Endothelial cell of umbilical vein (primary cell): ENCODE results near the gene SFSWAP.

ENCODE experiments used
- CTCF ChIP-seq, 2 donors: IDR thresholded peaks; 1 replicate in 1 of 2; 2 replicates in 1 of 2; pipeline ENCODE4 v1.5.1; 2011; ENCODE audit warnings: low read length in 2 of 2, mild to moderate bottlenecking in 2 of 2, moderate library complexity in 2 of 2, control low read depth in 1 of 2, inconsistent platforms in 1 of 2, low read depth in 1 of 2; ENCODE audit not compliant: insufficient read depth in 1 of 2; ENCODE audit errors: extremely low read depth in 1 of 2
- EZH2 ChIP-seq: IDR thresholded peaks from 2 replicates; pipeline ENCODE4 v1.6.1; 2012; ENCODE audit warnings: borderline replicate concordance, low read depth, mild to moderate bottlenecking, moderate library complexity, low read length, inconsistent platforms; ENCODE audit not compliant: severe bottlenecking
- GATA2 ChIP-seq: IDR thresholded peaks from 2 replicates; pipeline ENCODE4 v1.7.0; 2011; ENCODE audit warnings: low read depth, mild to moderate bottlenecking, moderate library complexity, mixed read lengths, low read length; ENCODE audit not compliant: insufficient read length, insufficient read depth
- POLR2A ChIP-seq: IDR thresholded peaks from 2 replicates; pipeline ENCODE4 v1.6.1; 2012; ENCODE audit warnings: low read depth, mild to moderate bottlenecking, control low read depth, low read length

- TF ChIP-seq CTCF (IDR thresholded peaks at IDR 0.05; ENCODE audit: extremely low read depth in 1 of 2, insufficient read depth in 1 of 2, low read depth in 1 of 2, low read length in 2 of 2) (no peak), GATA2 (no peak), EZH2 (no peak), POLR2A (no peak)
These were observed 131.3 kb downstream of the SFSWAP start for GRCh38 chr12:131842169-131842568.
